SH-SY5Y (cell line): ENCODE data around the gene KCNB1.

Experiments
- GATA2 ChIP-seq: IDR thresholded peaks from 2 replicates; pipeline ENCODE4 v1.6.1; 2011; ENCODE audit warnings: mild to moderate bottlenecking, low read depth, low read length
- GATA3 ChIP-seq: IDR thresholded peaks from 2 replicates; pipeline ENCODE4 v1.6.1; 2011; ENCODE audit warnings: low read depth, mild to moderate bottlenecking, low read length, moderate library complexity

- no peak for TF ChIP-seq GATA2
- TF ChIP-seq GATA3, result no peak
These were observed 29.5 kb upstream of the KCNB1 start for GRCh38 chr20:49511788-49512525.
